IPS-11a (cell line): ENCODE data around the gene RHAG.
"Not testable (repeated sequence)": the region's sequence is repeated elsewhere in the genome, so short reads cannot be mapped to it uniquely, and the experiment has no call there.

Source experiments
- H3K4me3 ChIP-seq: one replicate; pipeline ENCODE4 v1.5.1; 2013; ENCODE audit warnings: low read depth, low read length, control low read depth

The RHAG gene

DNA sequence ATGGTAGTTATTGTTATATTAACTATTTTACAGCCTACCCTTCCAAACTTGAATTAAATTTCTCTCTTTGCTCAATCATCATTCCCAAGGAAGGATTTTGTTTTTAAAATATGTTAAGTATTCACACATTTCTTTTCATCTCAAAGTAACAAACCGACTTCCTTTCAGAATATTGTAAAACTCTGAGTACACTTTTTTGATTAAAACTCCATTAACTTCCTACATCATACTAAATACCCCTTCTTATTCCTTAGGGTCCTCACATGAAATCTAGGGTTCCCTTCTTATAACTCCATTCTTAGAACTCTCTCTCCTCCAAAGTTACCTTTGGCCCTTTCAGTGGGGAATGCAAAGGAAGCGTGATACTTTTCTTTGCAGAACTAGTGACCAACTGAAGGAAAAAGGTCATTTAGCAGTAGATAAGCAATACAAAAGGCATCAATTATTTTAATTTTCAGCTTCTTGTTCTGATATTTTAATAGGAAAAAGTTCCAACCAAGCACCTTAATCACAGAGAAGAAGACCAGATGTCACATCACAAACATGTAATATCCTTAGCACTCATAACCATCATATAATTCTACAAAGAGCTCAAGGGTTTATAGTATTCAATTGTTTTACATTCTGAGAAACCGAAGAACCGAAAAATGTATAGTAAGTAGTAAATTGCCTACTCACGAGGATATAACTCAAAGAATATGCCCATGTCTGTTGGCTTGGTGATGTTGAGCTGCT is 494 bp downstream of the RHAG start:
- H3K4me3 ChIP-seq = no peak overlapping the region

DNA sequence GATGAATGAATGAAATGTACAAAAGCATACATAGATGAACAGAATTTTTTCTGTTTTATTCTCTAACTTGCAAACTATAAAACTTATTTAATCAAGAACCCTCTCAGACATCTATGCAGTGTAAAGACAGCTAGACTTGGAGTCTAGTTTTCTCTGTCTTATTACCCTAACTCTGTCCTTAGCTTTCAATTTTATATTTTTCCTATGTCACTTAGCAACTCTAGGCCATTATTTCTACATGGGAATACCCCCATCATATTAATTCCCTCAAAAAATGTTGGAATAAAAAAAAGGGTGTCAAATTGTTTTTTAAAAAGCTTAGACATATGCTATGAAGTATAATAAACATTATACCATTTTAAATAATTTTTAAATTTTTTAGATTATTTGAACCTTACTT is 1.2 kb downstream of the RHAG start:
- no peak overlapping the region for H3K4me3 ChIP-seq

DNA sequence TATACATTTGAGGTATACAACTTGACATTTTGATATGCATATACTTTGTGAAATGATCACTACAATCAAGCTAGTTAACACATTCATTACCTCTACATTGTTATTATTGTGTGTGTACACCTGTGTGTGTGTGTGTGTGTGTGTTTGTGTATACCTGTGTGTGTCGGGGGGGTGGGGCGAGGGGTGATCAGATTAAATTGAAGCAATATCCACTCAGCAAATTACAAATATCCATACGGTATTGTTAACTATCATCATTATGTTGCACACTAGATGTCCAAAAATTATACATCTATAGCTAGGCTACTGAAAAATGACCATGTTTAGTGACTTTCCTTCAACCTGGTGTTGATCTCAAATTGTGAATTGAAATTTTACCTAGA is 1.8 kb downstream of the RHAG start:
- H3K4me3 ChIP-seq = no peak overlapping the region

- H3K4me3 ChIP-seq = no peak overlapping the region
Observed at GRCh38 chr6:49634092-49634835, 2.4 kb downstream of the RHAG start.

GRCh38 chr6:49633541-49633940 is 3.1 kb downstream of the RHAG start:
- no peak overlapping the region for H3K4me3 ChIP-seq

DNA sequence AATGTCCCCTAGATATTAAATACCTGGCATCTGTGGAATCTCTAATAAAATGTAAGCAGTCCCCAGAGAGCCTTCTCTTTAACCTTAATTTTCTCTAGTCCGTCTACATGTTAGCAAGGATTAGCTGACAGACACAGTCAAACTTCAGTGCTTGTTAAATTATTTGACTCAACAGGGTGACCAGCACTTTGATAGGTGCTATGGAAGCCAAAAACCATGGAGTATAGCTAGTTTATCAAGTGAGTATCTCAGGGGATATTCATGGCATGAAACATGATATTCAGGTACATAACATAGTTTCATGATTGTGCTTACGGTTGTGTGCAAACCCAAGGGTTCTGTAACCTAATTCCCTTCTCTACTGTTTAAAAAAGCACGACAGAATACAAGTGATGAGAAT is 3.9 kb downstream of the RHAG start:
- H3K4me3 ChIP-seq = no peak overlapping the region

GRCh38 chr6:49629485-49630088 is 7.1 kb downstream of the RHAG start:
- H3K4me3 ChIP-seq = not testable (repeated sequence)

DNA sequence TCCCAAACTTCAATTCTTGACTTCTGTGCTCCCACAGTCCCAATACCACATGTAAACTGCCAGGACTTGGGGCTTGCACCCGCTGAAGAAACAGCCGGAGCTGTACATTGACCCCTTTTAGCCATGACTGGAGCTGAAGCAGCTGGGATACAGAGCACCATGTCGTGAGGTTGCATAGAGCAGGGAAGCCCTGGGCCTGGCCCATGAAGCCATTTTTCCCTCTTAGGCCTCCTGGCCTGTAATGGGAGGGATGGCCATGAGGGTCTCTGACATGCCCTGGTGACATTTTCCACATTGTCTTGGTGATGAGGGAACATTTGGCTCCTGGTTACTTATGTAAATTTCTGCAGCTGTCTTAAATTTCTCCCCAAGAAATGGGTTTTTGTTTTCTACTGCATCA is 9.8 kb downstream of the RHAG start:
- no peak overlapping the region for H3K4me3 ChIP-seq

DNA sequence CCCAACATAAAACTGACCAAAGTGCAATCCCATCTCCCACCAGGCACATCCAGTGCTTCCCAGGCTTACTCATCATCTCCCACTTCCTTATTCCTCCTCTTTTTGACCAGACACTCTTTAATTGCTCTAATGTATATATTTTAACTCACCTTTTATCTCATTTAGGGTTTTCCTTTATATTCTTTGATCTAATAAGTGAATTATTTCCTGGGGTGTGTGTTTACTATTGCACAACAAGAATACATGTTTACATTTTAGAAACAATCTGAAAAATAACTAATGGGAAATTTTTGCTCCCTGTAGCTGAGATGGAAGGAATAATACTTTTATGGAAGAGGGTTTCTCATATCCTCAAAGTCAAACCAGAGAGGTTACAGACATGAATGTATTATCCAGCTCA is 18.4 kb downstream of the RHAG start:
- H3K4me3 ChIP-seq = no peak overlapping the region

- H3K4me3 ChIP-seq = not testable (repeated sequence)
Observed at GRCh38 chr6:49614144-49614543, 22.5 kb downstream of the RHAG start.

- H3K4me3 ChIP-seq = no peak overlapping the region
Observed at GRCh38 chr6:49609285-49609684, 27.4 kb downstream of the RHAG start.

GRCh38 chr6:49608275-49608674 is 28.4 kb downstream of the RHAG start:
- not testable (repeated sequence) for H3K4me3 ChIP-seq

DNA sequence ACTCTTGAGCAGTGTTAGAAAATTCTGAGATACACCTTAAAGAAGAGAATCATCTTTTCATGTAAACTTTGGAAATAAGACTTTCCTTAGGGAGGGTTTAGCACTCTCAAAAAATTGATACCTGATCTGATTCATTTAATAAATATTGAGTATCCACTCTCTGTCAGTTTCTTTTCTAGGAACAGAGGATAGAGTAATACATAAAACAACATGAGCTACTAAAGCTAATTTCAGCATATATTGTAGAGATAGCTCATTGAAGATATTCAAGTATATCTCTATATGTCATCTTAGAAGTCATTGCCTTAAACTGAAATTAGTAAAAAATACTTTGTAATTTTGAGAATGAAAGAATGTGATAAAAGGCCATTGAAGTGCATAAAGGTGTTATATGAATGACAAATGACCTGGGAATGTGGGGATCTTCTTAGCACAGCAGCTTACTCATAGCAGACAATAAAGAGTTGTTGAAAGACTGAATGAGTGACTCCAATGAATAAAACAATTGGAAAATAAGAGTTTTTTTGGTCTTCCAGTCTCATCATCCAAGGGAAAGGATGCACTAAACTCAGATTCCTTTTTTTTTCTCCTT is 29.2 kb downstream of the RHAG start:
- H3K4me3 ChIP-seq = no peak overlapping the region

- H3K4me3 ChIP-seq = no peak overlapping the region
Observed at GRCh38 chr6:49606721-49607390, 29.8 kb downstream of the RHAG start.

GRCh38 chr6:49604080-49604479 is 32.6 kb downstream of the RHAG start:
- not testable (repeated sequence) for H3K4me3 ChIP-seq

DNA sequence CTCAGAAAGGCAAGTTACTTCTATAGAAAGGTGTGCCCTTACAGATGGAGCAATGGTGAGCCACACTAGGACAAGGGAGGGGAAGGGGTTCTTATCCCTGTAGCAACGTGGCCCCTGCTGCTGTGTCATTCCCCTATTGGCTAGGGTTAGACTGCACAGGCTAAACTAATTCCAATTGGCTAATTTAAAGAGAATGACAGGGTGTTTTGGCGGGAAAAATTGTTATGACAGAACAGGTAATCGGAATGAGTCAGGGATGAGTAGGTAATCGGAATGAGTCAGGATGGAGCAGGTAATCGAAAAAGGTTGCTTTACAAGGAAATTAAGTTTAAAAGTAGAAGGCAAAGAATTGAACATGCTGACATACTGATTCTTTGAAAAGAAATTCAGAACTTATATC is 49.4 kb downstream of the RHAG start:
- H3K4me3 ChIP-seq = not testable (repeated sequence)

GRCh38 chr6:49582529-49582928 is 54.1 kb downstream of the RHAG start:
- no peak overlapping the region for H3K4me3 ChIP-seq

- no peak overlapping the region for H3K4me3 ChIP-seq
Observed at GRCh38 chr6:49579649-49580048, 57.0 kb downstream of the RHAG start.

DNA sequence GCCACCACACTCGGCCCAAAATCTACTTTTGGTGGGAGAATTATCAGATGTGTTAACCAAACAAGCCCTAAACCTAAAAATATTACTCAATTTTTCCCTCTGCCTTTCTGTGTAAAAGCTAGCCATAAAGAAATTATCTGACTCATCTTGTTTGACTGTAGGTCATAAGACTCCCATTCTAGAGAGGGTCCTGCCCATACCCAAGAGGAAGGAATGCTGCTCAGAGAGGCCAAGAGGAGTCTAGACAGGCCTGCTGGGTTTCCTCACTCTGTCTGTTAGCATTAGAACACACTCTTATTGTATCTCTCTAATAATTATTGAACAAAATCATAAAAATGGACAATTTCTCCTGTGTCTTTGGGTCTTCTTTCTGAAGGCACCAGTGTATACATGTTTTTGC is 60.0 kb downstream of the RHAG start:
- H3K4me3 ChIP-seq = no peak overlapping the region

GRCh38 chr6:49570474-49571079 is 66.1 kb downstream of the RHAG start:
- no peak overlapping the region for H3K4me3 ChIP-seq

- no peak overlapping the region for H3K4me3 ChIP-seq
Observed at GRCh38 chr6:49565855-49566254, 70.8 kb downstream of the RHAG start.
